Measurements from ENCODE around the gene HLF.

Gene HLF

DNA sequence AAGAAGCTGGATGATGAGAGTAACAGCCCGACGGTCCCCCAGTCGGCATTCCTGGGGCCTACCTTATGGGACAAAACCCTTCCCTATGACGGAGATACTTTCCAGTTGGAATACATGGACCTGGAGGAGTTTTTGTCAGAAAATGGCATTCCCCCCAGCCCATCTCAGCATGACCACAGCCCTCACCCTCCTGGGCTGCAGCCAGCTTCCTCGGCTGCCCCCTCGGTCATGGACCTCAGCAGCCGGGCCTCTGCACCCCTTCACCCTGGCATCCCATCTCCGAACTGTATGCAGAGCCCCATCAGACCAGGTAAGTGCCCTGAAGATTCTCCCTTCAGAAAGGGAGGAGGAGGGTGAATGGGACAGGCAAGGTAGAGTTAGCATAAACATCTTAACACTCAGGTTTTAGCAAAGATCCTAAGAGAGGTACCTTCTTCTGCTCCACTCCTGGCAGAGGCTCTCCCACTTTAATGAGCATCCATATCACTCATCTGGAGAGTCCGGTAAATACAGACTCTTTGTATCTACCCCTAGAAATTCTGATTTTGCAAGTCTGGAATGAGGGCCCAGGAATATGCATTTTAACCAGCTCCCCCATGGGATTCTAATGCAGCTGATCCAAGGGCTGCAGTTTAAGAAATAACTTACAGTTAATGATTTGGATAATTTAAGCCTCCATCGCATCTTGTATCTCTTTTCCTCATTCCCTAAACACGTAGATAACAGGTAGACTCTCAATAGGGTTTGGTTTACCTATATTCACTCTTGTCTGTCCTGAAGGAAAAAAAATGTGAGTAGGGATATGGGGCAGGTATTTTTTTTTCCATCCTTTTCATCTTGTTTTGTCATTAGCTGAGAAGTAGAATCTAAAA, 3.3 kb downstream of the HLF start:
- TF ChIP-seq, protein P1, sequence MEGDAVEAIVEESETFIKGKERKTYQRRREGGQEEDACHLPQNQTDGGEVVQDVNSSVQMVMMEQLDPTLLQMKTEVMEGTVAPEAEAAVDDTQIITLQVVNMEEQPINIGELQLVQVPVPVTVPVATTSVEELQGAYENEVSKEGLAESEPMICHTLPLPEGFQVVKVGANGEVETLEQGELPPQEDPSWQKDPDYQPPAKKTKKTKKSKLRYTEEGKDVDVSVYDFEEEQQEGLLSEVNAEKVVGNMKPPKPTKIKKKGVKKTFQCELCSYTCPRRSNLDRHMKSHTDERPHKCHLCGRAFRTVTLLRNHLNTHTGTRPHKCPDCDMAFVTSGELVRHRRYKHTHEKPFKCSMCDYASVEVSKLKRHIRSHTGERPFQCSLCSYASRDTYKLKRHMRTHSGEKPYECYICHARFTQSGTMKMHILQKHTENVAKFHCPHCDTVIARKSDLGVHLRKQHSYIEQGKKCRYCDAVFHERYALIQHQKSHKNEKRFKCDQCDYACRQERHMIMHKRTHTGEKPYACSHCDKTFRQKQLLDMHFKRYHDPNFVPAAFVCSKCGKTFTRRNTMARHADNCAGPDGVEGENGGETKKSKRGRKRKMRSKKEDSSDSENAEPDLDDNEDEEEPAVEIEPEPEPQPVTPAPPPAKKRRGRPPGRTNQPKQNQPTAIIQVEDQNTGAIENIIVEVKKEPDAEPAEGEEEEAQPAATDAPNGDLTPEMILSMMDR (IDR thresholded peaks at IDR 0.05; ENCODE audit: control insufficient read depth, extremely low read depth, insufficient read depth): no peak
- no peak overlapping the region for H3K4me3 ChIP-seq (ENCODE audit: low read depth, low read length)
- DNase-seq (ENCODE audit: low read depth): no peak

DNA sequence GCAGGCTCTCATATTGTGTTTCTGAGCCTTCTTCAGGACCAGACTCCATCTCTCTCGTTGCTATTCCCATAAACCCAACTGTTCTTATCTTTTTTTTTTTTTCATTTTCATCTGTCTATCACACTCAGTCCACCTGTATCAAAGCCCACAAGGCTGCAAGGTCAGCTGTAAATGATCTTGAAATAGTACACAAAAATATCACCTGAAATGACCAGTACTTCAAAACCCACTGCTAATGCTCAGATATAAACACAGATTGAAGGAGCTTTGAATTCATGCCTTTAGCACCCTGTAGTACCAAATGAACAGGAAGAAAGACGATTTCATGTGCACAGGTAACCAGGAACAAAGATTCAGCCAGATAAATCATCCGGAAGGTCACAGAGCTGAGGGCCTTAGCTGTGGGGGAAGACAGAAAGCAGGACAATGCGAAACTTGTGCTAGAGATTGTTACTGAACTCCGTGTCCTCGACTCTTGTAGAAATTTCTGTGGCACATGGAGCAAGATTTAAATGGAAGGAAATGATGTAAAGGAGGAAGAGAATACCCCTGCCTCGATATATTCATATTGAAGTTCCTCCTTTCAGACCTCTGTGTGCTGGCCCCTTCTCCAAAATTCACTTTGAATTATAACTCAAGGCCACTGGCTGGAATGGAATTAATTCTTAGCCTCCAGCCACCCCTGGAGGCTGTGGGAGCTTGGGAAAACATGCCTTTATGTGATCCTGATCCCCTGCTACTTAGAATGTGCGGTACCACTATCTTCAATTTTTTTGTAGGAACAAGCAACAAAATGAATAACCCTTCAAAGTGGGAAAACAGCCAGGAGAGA, 4.1 kb downstream of the HLF start:
- no peak overlapping the region for H3K4me3 ChIP-seq (ENCODE audit: low read depth, low read length)
- no peak for DNase-seq (ENCODE audit: low read depth)
- TF ChIP-seq, protein P1 (IDR thresholded peaks at IDR 0.05; ENCODE audit: control insufficient read depth, extremely low read depth, insufficient read depth): no peak

DNA sequence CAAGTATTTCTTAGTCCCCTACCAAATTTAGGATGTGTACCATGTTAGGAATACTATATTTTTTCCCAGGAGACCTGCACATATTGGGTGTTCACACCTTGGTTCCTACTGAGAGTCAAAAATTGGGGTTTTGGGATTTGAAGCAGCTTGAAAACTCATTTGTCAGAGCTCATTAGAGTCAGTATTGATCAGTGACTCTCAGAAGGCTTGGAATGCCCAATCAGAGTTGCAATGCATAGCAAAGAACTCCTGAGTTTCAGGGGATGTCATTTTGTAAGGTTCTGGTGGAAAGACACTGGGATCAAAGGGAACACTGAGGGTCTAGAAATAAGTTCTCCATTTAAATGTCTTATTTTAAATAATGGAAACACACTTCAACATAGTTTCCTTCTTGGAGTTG, 5.1 kb downstream of the HLF start:
- TF ChIP-seq, protein P1 (IDR thresholded peaks at IDR 0.05; ENCODE audit: control insufficient read depth, extremely low read depth, insufficient read depth): no peak
- no peak for DNase-seq (ENCODE audit: low read depth)
- no peak overlapping the region for H3K4me3 ChIP-seq (ENCODE audit: low read depth, low read length)

DNA sequence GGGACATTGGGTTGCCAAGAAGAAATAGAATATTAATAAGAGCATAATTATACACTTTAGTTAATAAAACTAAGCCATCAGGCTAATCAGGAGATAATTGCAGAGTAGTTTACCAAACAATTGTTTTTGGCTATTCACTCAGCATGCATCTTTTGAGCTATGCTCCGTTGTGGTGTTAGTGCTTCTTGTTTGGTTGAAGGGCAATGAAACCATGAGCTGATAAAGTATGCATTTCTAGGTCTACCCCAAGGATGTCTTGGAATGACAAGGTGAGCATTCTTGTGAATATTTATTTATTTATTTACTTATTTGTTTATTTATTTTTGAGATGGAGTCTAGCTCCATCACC, 6.4 kb downstream of the HLF start:
- no peak for DNase-seq (ENCODE audit: low read depth)
- no peak overlapping the region for H3K4me3 ChIP-seq (ENCODE audit: low read depth, low read length)
- TF ChIP-seq, protein P1 (IDR thresholded peaks at IDR 0.05; ENCODE audit: control insufficient read depth, extremely low read depth, insufficient read depth): no peak

DNA sequence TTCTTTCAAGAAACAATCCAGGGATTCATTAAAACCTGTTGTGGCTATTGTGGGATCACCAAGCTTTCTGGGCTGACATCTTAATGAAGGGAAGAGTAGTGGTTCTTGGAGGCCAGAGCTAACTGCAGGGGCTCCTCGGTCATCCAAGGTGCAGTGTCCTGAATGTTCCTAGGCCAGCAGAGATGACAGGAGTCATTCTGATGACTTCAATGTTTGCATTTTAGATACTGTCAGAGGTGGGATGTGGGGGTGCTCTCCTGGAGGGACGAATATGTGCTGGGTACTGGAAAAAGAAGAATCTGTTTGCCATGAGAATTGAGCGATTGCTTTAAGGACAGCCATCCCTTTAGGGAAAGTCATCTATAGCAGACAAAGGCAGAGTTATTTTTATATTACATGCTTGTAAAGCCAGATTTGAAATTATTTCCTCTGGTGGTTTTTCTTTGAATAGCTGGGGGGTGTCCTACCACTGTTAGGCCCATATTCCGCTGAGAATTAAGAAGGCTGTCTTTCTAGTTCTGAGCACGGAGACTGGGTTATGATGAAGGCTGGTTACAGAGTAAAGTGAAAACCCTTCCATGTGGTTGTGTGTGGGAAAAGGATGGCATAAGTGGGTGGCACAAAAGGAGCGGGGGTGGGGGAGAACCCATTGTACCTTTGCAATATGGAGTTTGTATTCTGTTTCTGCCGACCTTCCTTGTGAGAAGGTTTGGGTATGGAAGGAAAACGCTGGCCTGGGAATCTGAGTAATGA, 7.4 kb downstream of the HLF start:
- no peak overlapping the region for H3K4me3 ChIP-seq (ENCODE audit: low read depth, low read length)
- TF ChIP-seq, protein P1 (IDR thresholded peaks at IDR 0.05; ENCODE audit: control insufficient read depth, extremely low read depth, insufficient read depth): no peak
- no peak for DNase-seq (ENCODE audit: low read depth)

DNA sequence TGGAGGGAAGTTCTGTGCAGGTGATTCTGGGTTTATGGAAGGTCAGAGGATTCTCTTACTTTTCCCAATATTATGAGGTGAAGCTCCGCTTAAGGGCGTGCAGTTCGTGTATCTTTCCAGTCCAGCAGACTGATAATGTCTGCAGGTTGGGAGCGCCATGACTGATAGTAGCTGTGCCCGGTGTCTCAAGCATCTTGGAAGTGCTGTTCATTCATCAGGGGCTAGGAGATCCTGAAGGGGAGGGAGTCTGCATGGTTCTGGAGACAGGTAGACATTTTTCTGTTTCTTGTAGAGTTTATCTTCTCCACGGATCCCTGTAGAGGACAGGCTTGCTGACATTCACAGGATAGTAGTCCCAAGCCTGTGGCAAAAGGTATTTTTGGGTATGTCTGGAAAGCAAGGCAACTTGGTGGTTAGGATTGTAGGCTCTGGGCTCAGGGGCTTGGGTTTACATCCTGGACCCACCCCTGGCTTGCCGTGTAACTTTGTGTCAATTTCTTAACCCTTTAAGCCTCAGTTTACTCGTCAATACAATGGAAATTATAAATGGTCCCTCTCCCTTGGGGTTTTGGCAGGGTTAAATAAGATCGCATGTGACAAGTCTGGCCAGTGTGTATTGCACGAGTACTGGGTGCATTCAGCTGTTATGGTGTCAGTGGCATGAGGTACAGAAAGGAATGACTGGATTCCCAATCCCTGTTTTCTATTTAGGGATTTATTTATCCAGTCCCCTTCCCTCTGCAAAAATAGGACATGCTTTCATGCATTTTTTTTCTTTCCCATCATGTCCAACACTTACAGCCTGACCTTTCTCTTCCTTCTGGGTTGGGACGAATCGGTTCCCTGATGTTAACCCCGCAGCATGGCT, 8.2 kb downstream of the HLF start:
- DNase-seq (ENCODE audit: low read depth): no peak
- no peak overlapping the region for H3K4me3 ChIP-seq (ENCODE audit: low read depth, low read length)
- TF ChIP-seq, protein P1 (IDR thresholded peaks at IDR 0.05; ENCODE audit: control insufficient read depth, extremely low read depth, insufficient read depth): no peak
